Activated CD4-positive, alpha-beta T cell treated with anti-CD3 and anti-CD28 coated beads, Interleukin-2, amount 50 U/mL, for 4 hours (primary cell): Measurements from ENCODE around the gene KLHL35.
A peak's percentile ranks its signal among the peaks of the same experiment; 100 is the strongest.

Source experiments
- DNase-seq, 2 experiments: peaks; one replicate each; pipeline ENCODE4 v3.0.0-alpha.2; 2020

The KLHL35 gene

GRCh38 chr11:75440960-75441803 is 8.2 kb upstream of the KLHL35 start:
- DNase-seq, result no peak

- DNase-seq, result no peak
Measured at GRCh38 chr11:75439495-75440120, 6.6 kb upstream of the KLHL35 start.

- DNase-seq, result no peak
Measured at GRCh38 chr11:75439026-75439425, 6.0 kb upstream of the KLHL35 start.

DNA sequence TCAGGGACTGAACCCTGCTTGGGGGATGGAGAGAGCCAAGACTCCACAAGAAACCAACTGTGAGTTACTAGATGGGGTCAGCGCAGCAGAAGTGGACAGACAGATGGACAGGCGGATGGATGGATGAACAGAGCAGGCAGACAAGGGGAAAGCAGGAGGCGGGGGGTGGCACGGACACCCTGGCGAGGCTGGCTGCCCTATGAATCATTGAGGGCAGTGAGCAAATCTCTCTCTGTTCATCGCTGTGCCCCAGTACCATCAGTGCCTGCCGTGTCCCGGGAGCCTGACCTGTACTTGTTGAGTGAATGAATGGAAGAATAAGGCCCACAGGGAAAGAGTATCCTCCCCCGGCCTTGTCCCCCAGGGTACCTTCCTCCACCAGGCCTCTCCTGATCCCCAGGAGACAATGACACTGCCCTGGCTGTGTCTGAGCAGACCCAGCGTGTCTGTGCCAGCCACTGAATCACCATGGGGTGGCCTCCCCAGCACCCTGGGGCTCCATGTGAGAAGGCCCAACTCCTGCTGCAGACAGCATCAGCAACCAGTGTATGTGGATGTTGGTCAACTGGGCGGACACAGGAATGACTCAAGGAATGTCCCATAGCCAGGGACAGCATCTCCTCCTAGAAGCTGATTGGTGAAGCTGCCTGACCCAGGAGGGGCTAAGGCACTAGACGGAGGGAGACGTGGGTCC is 5.1 kb upstream of the KLHL35 start:
- DNase-seq, result no peak

- DNase-seq, result no peak
Measured at GRCh38 chr11:75436806-75437205, 3.8 kb upstream of the KLHL35 start.

DNA sequence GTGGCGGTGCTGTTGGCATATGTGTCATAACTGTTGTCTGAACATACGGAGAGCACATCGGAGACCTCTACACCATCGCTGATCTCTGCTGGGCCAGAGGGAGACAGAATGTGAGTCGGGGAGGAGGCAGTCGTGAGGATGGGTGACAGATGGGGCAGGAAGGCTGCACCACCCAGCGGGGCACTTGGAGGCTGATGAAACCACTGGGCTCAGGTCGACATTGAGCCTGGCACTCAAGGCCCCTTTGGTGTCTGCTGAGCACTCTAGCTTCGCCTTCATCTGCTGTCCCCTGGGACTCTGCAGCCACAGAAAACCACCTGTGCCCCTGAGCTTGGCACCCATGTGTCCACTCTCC is 2.5 kb upstream of the KLHL35 start:
- DNase-seq, result no peak

DNA sequence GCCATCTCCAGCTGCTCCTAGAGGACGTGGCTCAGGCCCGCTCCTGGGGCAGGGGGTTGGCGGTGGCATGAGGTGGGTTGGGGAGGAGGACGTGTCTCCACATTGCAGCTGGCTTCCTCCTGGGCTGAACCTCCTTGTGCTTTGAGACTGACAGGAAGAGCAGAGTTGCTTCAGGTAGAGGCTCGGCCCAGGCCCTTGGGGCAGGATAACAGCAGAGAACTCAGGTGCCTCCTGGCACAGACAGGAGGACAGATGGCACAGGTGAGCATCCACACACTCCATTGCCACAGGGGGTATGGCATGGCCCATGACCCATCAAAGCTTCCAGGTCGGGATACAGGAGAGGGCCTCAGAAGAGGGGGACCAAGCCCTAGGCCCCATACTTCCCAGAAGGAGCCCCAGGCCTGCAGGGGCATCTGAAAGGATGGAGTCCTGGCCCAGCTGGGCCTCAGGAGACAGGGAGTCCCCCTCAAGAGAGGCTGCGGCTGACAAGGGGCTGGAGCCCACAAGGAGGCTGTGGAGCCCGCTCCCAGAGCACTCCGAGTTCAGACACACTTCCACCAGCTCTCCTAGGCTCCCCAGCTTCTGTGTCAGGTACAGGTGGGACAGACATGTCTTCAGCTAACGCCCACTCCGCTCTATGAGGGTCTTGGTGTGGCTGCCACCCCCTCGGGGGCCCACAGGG is 2.0 kb upstream of the KLHL35 start:
- DNase-seq, result no peak

- no peak for DNase-seq
Measured at GRCh38 chr11:75434051-75434450, 1.0 kb upstream of the KLHL35 start.

DNA sequence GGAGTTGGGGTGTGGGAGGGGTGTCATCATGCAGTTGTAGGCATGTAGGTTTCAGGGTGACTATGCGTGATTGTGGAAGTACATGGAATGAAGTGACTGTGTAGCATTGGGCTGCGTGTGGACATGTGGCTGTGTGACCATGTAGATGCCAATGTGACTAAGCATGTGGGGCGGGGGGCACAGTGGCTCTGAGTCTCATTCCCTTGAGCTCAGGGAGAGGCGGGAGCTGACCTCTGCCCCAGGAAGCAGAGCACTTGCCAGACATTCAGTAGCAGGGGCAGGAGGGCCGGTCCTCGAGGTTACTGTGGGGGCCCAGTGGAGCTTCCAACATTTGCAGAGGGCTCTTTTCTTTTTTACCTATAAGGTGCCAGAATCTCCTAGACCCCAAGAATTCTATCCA is 440 bp upstream of the KLHL35 start:
- no peak for DNase-seq

- no peak for DNase-seq
Measured at GRCh38 chr11:75431533-75432525, 1.2 kb downstream of the KLHL35 start.

GRCh38 chr11:75430714-75431532 is 2.1 kb downstream of the KLHL35 start:
- DNase-seq, result no peak

DNA sequence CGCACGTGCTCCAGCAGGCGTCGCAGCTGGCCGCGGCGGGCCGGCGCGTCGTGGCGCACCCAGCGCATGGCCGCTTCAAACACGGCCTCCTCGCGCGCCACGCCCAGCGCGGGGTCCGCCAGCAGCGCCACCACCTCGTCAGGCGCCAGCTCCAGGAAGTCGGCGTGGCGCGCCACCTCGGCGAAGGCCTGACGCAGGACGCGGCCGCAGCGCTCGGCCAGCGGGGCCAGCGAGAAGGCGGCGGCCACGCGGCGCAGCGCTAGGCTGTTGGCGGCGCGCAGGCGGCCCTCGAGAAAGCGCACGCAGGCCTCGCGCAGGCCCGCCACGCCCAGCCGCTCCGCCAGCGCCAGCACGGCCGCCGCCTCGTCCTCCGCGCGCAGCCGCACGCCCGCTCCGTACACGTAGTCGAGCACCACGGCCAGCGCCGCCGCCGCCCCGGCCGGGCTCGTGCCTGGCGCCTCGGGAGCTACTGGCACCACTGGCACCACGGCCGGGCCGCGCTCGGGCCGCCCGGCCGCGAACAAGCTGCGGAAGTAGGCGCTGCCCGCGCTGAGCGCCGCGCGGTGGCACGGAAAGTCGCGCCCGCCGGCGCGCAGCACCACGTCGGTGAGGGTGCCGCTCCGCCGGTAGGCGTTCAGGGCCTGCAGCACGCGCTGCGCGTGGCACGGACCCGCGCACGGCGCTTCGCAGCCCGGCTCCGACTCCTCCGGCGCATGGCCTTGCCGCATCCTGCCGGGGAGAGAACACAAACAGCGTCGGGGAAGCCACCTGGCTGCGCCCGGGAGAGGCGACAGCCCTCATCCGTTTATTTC is 2.9 kb downstream of the KLHL35 start:
- DNase-seq, result peak; percentile 38 to 55

DNA sequence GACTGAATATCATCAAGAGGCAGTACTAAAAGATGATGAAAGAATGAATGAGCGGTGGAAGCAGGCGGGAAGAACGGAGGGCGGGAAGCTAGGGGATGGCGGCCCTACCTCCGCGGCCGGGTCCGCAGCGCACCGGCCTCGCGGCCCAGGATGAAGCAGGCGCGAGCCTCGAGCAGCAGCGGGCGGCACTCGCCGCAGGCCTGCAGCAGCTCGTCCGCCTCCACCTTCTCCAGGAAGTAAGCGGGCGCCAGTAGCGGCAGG is 3.4 kb downstream of the KLHL35 start:
- DNase-seq, result no peak

- DNase-seq, result no peak
Measured at GRCh38 chr11:75428989-75429640, 3.9 kb downstream of the KLHL35 start.

GRCh38 chr11:75428281-75428724 is 4.7 kb downstream of the KLHL35 start:
- peak; percentile 46 to 54 for DNase-seq

DNA sequence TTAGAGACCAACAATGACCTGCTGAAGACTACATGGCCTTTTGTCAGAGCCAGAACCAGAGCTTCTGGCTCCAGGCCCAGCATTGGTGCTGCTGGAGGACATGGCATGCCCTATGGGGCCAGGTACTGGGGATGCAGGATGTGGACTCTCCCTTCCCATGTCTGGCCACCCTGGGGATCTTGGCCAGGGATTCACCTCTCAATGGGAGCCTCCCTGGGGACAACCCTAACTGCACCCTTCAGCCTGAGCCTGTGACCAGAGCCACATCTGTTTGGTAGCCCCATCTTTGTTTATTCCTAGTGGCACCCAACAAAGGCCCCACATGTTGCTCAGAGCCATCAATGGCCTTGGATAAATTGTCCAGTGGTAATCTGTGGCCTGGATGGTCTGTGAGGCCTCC is 5.8 kb downstream of the KLHL35 start:
- no peak for DNase-seq

- no peak for DNase-seq
Measured at GRCh38 chr11:75426720-75427086, 6.3 kb downstream of the KLHL35 start.

DNA sequence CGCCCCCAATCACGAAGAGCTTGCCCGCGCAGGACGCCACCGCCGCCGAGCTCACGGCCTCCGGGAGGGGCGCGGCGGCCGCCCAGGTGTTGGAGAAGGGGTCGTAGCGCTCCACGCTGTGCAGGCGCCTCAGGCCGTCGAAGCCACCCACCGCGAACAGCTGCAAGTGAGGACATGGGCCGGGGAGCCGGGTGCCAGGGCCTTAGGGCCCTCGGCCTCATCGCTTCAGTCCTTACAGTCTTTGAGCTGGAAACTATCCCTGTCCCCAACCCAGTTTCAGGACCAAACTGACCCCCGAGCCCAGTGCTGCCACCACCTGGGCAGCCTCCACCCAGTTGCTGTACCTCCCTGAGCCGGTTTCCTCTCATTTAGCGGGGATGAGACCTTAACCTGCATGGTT is 7.6 kb downstream of the KLHL35 start:
- no peak for DNase-seq

DNA sequence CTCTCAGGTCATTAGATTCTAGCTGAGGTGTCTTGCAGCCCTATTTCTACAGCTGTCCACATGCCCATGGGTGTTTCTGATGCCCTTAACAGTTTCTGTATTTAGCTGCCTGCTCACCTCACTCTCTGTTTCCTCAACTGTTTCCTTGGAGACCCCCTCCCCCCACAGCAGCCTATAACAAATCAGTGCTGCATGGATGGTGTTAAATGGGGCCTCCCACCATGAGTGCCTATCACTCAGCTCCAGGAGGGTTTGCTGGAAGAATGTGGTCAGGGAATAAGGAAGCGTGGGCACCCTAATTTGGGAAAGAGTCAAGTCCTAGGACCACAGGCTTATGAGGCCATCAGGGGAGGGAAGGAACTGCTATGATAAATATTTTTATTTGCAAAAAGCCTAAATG is 8.6 kb downstream of the KLHL35 start:
- no peak for DNase-seq

- DNase-seq, result no peak
Measured at GRCh38 chr11:75423721-75424120, 9.3 kb downstream of the KLHL35 start.
